OCI-LY1 (cell line): Measurements from ENCODE around the gene PFKFB2.

ENCODE experiments used
- H2AFZ ChIP-seq: fragments of 200-600 bp; sonication (generic), shearing (Covaris generic); 2 replicates; pipeline ENCODE4 v1.6.0; 2014; ENCODE audit warnings: antibody characterized with exemption, mild to moderate bottlenecking, low read length
- H3F3A ChIP-seq: fragments of 200-600 bp; sonication (generic), shearing (Covaris generic); 2 replicates; pipeline ENCODE4 v1.6.0; 2014; ENCODE audit warnings: mild to moderate bottlenecking, antibody characterized with exemption, low read length, moderate library complexity; ENCODE audit not compliant: insufficient read depth
- H3K27ac ChIP-seq: fragments of 200-600 bp; sonication (generic); 2 replicates; pipeline ENCODE4 v1.5.1; 2014; ENCODE audit warnings: low read length, mixed run types, mild to moderate bottlenecking, low read depth; ENCODE audit not compliant: poor library complexity, severe bottlenecking
- H3K27me3 ChIP-seq: fragments of 200-600 bp; sonication (generic); 2 replicates; pipeline ENCODE4 v1.6.0; 2014; ENCODE audit warnings: antibody characterized with exemption, mild to moderate bottlenecking, low read length, moderate library complexity; ENCODE audit not compliant: insufficient read depth
- H3K36me3 ChIP-seq: fragments of 200-600 bp; sonication (generic); 2 replicates; pipeline ENCODE4 v1.6.1; 2014; ENCODE audit warnings: mild to moderate bottlenecking, antibody characterized with exemption, low read length, moderate library complexity, mixed read lengths; ENCODE audit not compliant: insufficient read depth
- H3K4me1 ChIP-seq: fragments of 200-600 bp; sonication (generic); 2 replicates; pipeline ENCODE4 v1.5.1; 2014; ENCODE audit warnings: mild to moderate bottlenecking, low read length, moderate library complexity; ENCODE audit not compliant: insufficient read depth, severe bottlenecking
- H3K4me2 ChIP-seq: fragments of 200-600 bp; sonication (generic), shearing (Covaris generic); 2 replicates; pipeline ENCODE4 v1.6.1; 2014; ENCODE audit warnings: low read length
- H3K4me3 ChIP-seq: fragments of 200-600 bp; sonication (generic); 2 replicates; pipeline ENCODE4 v1.5.1; 2014; ENCODE audit warnings: low read length, low read depth, mild to moderate bottlenecking, mixed read lengths; ENCODE audit not compliant: poor library complexity, severe bottlenecking
- H3K79me2 ChIP-seq: fragments of 200-600 bp; shearing (Covaris generic); 2 replicates; pipeline ENCODE4 v1.6.1; 2016; ENCODE audit warnings: mixed run types, low read length, mixed read lengths; ENCODE audit not compliant: insufficient read depth
- H3K9ac ChIP-seq: fragments of 200-600 bp; sonication (generic), shearing (Covaris generic); 2 replicates; pipeline ENCODE4 v1.6.1; 2014; ENCODE audit warnings: mild to moderate bottlenecking, low read length, mixed read lengths
- H3K9me2 ChIP-seq: fragments of 200-600 bp; sonication (generic), shearing (Covaris generic); 2 replicates; pipeline ENCODE4 v1.6.1; 2014; ENCODE audit warnings: low read depth, mild to moderate bottlenecking, low read length, mixed read lengths
- H3K9me3 ChIP-seq: fragments of 200-600 bp; shearing (Covaris generic); 2 replicates; pipeline ENCODE4 v1.6.1; 2014; ENCODE audit warnings: low read length, mixed read lengths
- H4K20me1 ChIP-seq: fragments of 200-600 bp; sonication (generic), shearing (Covaris generic); 2 replicates; pipeline ENCODE4 v1.6.0; 2016; ENCODE audit warnings: mild to moderate bottlenecking, low read length; ENCODE audit not compliant: insufficient read depth
- EZH2 ChIP-seq: fragments of 200-600 bp; sonication (generic), shearing (Covaris generic); IDR thresholded peaks from 2 replicates; pipeline ENCODE4 v1.8.0; 2017; ENCODE audit warnings: borderline replicate concordance, mixed run types, mild to moderate bottlenecking, antibody characterized with exemption, low read length, moderate library complexity, mixed read lengths
- TF ChIP-seq, protein P1 (sequence below): fragments of 200-600 bp; sonication (generic), shearing (Covaris generic); IDR thresholded peaks from 2 replicates; pipeline ENCODE4 v1.5.1; 2017; ENCODE audit warnings: mild to moderate bottlenecking, antibody characterized with exemption, low read length, moderate library complexity, mixed read lengths

Gene PFKFB2

GRCh38 chr1:207089627-207090355 lies 36.7 kb downstream of the PFKFB2 start:
- Histone ChIP-seq H3K4me3 (no peak overlapping the region), H3F3A (no peaks in the 10 kb centered on the region), H3K79me2 (no peaks in the 10 kb centered on the region), H2AFZ (no peak overlapping the region), H3K27ac (no peak overlapping the region), H3K9me3 (no peaks in the 10 kb centered on the region), H4K20me1 (no peaks in the 10 kb centered on the region), H3K4me1 (no peaks in the 10 kb centered on the region), H3K36me3 (no peaks in the 10 kb centered on the region), H3K4me2 (no peak overlapping the region), H3K9ac (no peak overlapping the region), H3K27me3 (no peaks in the 10 kb centered on the region), H3K9me2 (no peaks in the 10 kb centered on the region)
- no peak for TF ChIP-seq EZH2
- TF ChIP-seq, protein P1, sequence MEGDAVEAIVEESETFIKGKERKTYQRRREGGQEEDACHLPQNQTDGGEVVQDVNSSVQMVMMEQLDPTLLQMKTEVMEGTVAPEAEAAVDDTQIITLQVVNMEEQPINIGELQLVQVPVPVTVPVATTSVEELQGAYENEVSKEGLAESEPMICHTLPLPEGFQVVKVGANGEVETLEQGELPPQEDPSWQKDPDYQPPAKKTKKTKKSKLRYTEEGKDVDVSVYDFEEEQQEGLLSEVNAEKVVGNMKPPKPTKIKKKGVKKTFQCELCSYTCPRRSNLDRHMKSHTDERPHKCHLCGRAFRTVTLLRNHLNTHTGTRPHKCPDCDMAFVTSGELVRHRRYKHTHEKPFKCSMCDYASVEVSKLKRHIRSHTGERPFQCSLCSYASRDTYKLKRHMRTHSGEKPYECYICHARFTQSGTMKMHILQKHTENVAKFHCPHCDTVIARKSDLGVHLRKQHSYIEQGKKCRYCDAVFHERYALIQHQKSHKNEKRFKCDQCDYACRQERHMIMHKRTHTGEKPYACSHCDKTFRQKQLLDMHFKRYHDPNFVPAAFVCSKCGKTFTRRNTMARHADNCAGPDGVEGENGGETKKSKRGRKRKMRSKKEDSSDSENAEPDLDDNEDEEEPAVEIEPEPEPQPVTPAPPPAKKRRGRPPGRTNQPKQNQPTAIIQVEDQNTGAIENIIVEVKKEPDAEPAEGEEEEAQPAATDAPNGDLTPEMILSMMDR, result no peak

GRCh38 chr1:207091200-207091908 lies 38.3 kb downstream of the PFKFB2 start:
- no peaks in the 10 kb centered on the region for H3K79me2 ChIP-seq
- H3K27me3 ChIP-seq, result no peaks in the 10 kb centered on the region
- H3K4me1 ChIP-seq, result no peaks in the 10 kb centered on the region
- no peak overlapping the region for H3K27ac ChIP-seq
- no peaks in the 10 kb centered on the region for H3K9me3 ChIP-seq
- no peaks in the 10 kb centered on the region for H3F3A ChIP-seq
- no peak for TF ChIP-seq EZH2
- TF ChIP-seq, protein P1, result no peak
- no peak overlapping the region for H3K9ac ChIP-seq
- H3K36me3 ChIP-seq, result no peaks in the 10 kb centered on the region
- no peaks in the 10 kb centered on the region for H4K20me1 ChIP-seq
- no peak overlapping the region for H2AFZ ChIP-seq
- no peak overlapping the region for H3K4me2 ChIP-seq
- H3K9me2 ChIP-seq, result no peaks in the 10 kb centered on the region
- H3K4me3 ChIP-seq, result no peak overlapping the region

DNA sequence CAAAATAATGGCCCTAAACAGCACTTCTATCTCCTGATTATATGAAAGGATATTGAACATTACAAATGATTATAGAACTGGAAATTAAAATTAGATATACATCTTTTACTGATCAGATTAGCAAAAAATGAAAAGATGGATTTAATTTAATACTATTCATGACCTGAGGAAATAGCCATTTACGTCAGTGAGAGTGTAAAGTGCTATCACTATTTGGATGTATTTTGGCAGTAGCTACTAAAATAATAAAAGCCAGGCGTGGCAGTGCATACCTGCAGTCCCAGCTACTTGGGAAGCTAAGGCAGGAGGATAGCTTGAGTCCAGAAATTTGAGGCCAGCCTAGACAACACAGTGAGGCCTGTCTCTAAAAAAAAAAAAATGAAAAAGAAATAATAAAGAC lies 40.9 kb downstream of the PFKFB2 start:
- Histone ChIP-seq H3K27ac (no peak overlapping the region), H2AFZ (no peak overlapping the region), H3K9ac (no peak overlapping the region), H3K9me2 (no peaks in the 10 kb centered on the region), H3F3A (no peaks in the 10 kb centered on the region), H3K27me3 (no peaks in the 10 kb centered on the region), H4K20me1 (no peaks in the 10 kb centered on the region), H3K36me3 (no peaks in the 10 kb centered on the region), H3K9me3 (no peaks in the 10 kb centered on the region), H3K4me1 (no peaks in the 10 kb centered on the region), H3K4me2 (no peak overlapping the region), H3K4me3 (no peak overlapping the region), H3K79me2 (no peaks in the 10 kb centered on the region)
- TF ChIP-seq EZH2, result no peak
- TF ChIP-seq, protein P1, result no peak
